K562 (cell line): ENCODE data around the gene PCSK2. TPM values are rescaled to one million over a fixed set of nuclear protein-coding genes. Genes with fewer than 3 reads are reported as not detected.

Experiments used
- ATAC-seq: fragments of 200-7000 bp; cut with Tn5 transposase; 3 replicates; pipeline ENCODE4 v1.9.1; 2020; ENCODE audit warnings: moderate library complexity
- BruUV-seq: library from RNA; stranded (reverse); fragments of 400-500 nt; replicated peaks from 2 replicates; lab custom pipeline; 2021; lab: Mats Ljungman, UMichigan
- CTCF ChIA-PET: fragments of 300-600 bp; formaldehyde crosslinking; extraction: SDS; loops from one replicate; lab custom pipeline; 2021; ENCODE audit warnings: low intra/inter-chr PET ratio; lab: Yijun Ruan, JAX
- POLR2A ChIA-PET: fragments of 300-600, 350-650 bp; sonication (Branson Sonifier 250); formaldehyde crosslinking; extraction: SDS; loops from one replicate; lab custom pipeline; 2021; ENCODE audit warnings: antibody characterized with exemption, inconsistent platforms; lab: Yijun Ruan, JAX
- DNase-seq, 4 experiments: peaks; one replicate each; pipeline versions ENCODE4 v3.0.0 to v3.0.0-alpha.2; 2011 to 2018; ENCODE audit warnings: low spot score in 3 of 4, mixed read lengths in 3 of 4; ENCODE audit errors: extremely low read depth in 1 of 4
- FAIRE-seq: peaks from 2 replicates; lab custom pipeline; 2011; peaks lifted over from hg19 to GRCh38; lab: Jason Lieb, UNC
- H2AFZ ChIP-seq: 2 replicates; pipeline ENCODE4 v1.6.0; 2011; ENCODE audit warnings: low read depth, low read length, control low read depth, inconsistent platforms
- H3K27ac ChIP-seq: fragments of 200-600 bp; 3 replicates; pipeline ENCODE4 v1.8.0; 2011; ENCODE audit warnings: low read depth, mild to moderate bottlenecking, control low read depth, inconsistent platforms, low read length, moderate library complexity, mixed read lengths; ENCODE audit errors: extremely low read depth
- H3K27me3 ChIP-seq, 2 experiments: fragments of 300-600 bp in 1 of 2; 2 replicates in 1 of 2; 3 replicates in 1 of 2; pipeline versions ENCODE4 v1.6.0 to v1.8.0; 2011; ENCODE audit warnings: inconsistent platforms in 2 of 2, low read length in 2 of 2, mild to moderate bottlenecking in 1 of 2, mixed read lengths in 1 of 2, moderate library complexity in 1 of 2; ENCODE audit not compliant: control insufficient read depth in 2 of 2, insufficient read depth in 2 of 2
- H3K36me3 ChIP-seq: fragments of 300-600 bp; 3 replicates; pipeline ENCODE4 v1.8.0; 2011; ENCODE audit warnings: mild to moderate bottlenecking, low read length, inconsistent platforms; ENCODE audit not compliant: control insufficient read depth, insufficient read depth
- H3K4me1 ChIP-seq, 2 experiments: fragments of 200-600 bp in 1 of 2; replicated peaks in 1 of 2; 2 replicates in 1 of 2; 3 replicates in 1 of 2; pipeline versions ENCODE4 v1.5.1 to v1.8.0; 2011; ENCODE audit warnings: inconsistent platforms in 2 of 2, low read length in 2 of 2, mild to moderate bottlenecking in 1 of 2, mixed read lengths in 1 of 2, moderate library complexity in 1 of 2; ENCODE audit not compliant: control insufficient read depth in 2 of 2, insufficient read depth in 2 of 2
- H3K4me2 ChIP-seq: 2 replicates; pipeline ENCODE4 v1.6.1; 2011; ENCODE audit warnings: low read length, control low read depth, inconsistent platforms, mixed read lengths; ENCODE audit not compliant: insufficient read depth
- H3K4me3 ChIP-seq: fragments of 200-600 bp; sonication (generic), shearing (Covaris generic); 2 replicates; pipeline ENCODE4 v1.5.1; 2016; ENCODE audit warnings: control low read depth, inconsistent platforms
- H3K79me2 ChIP-seq: fragments of 200-600 bp; 3 replicates; pipeline ENCODE4 v1.8.0; 2011; ENCODE audit warnings: low read length, inconsistent platforms; ENCODE audit not compliant: control insufficient read depth, insufficient read depth
- H3K9ac ChIP-seq, 2 experiments: 2 replicates each; pipeline versions ENCODE4 v1.6.0 to v1.6.1; 2011; ENCODE audit warnings: low read depth in 2 of 2, low read length in 2 of 2, control low read depth in 1 of 2, inconsistent platforms in 1 of 2, mild to moderate bottlenecking in 1 of 2, mixed read lengths in 1 of 2; ENCODE audit not compliant: insufficient read depth in 1 of 2
- H3K9me1 ChIP-seq: one replicate; pipeline ENCODE4 v1.6.0; 2011; ENCODE audit warnings: inconsistent platforms, mild to moderate bottlenecking, low read length, moderate library complexity; ENCODE audit not compliant: control insufficient read depth, insufficient read depth
- H3K9me3 ChIP-seq: replicated peaks from 2 replicates; pipeline ENCODE4 v1.5.1; 2011; ENCODE audit warnings: low read depth, low read length, inconsistent platforms; ENCODE audit not compliant: control insufficient read depth, insufficient read depth
- H4K20me1 ChIP-seq: replicated peaks from 2 replicates; pipeline ENCODE4 v1.6.1; 2011; ENCODE audit warnings: low read length, inconsistent platforms, mixed read lengths; ENCODE audit not compliant: control insufficient read depth, insufficient read depth
- ARNT ChIP-seq, 2 experiments: fragments of 450-650 bp; IDR thresholded peaks; 2 replicates each; pipeline ENCODE4 v1.6.1; 2016; ENCODE audit warnings: mild to moderate bottlenecking in 1 of 2
- CREBBP ChIP-seq: IDR thresholded peaks from one replicate; pipeline ENCODE4 v1.6.1; 2012; ENCODE audit warnings: low read depth, mild to moderate bottlenecking, control low read depth, inconsistent platforms, low read length
- MIER1 ChIP-seq: fragments of 450-650 bp; IDR thresholded peaks from 2 replicates; pipeline ENCODE4 v1.6.1; 2016; ENCODE audit warnings: antibody characterized with exemption, mild to moderate bottlenecking, low read depth
- NELFE ChIP-seq: IDR thresholded peaks from 2 replicates; pipeline ENCODE4 v1.6.1; 2011; ENCODE audit warnings: mild to moderate bottlenecking; ENCODE audit not compliant: insufficient read depth, insufficient read length
- TCF7L2 ChIP-seq: fragments of 150-350 bp; IDR thresholded peaks from 2 replicates; pipeline ENCODE4 v1.6.1; 2016; ENCODE audit warnings: low read depth, mild to moderate bottlenecking, low read length, moderate library complexity
- ZFP30 ChIP-seq: fragments of 250-450 bp; sonication (Bioruptor Pico); IDR thresholded peaks from 2 replicates; pipeline ENCODE4 v1.8.0; 2022; ENCODE audit warnings: moderate library complexity, mild to moderate bottlenecking, inconsistent platforms, borderline replicate concordance
- WGBS: fragments of 100-300 bp; shearing (Covaris generic); methylation state at CpG from one replicate; pipeline ENCODE4 v1.1.6; 2016; ENCODE audit warnings: low coverage, mixed read lengths; ENCODE audit not compliant: insufficient coverage; ENCODE audit errors: missing lambda C conversion rate; 5-methylcytosine and 5-hydroxymethylcytosine counted together
- in situ Hi-C: fragments of 300-500 bp; cut with MboI; formaldehyde crosslinking; loops from 4 replicates; pipeline ENCODE4 v1.15.0; 2018; ENCODE audit warnings: inconsistent platforms, mixed read lengths
- intact Hi-C: fragments of 100-400 bp; cut with micrococcal nuclease; formaldehyde crosslinking; loops from 2 replicates; pipeline ENCODE4 v1.14.2; 2022
- polyA plus RNA-seq, 8 experiments: library from polyadenylated mRNA; depleted of rRNA in 4 of 8; stranded (reverse) in 5 of 8; unstranded in 3 of 8; fragments of >200 nt; fragmentation: Nextera tagmentation in 2 of 8; fragmentation: Illumina TruSeq in 1 of 8; extraction: Ambion mirVana in 2 of 8; extraction: Trizol in 1 of 8; gene quantifications; 2 replicates each; pipeline versions ENCODE4 v1.2.1 to v1.2.3, GENCODE V29; 2011 to 2014; ENCODE audit warnings: inconsistent platforms in 1 of 8, missing spikeins in 1 of 8
- total RNA-seq, 7 experiments: library from RNA; depleted of rRNA in 6 of 7; stranded (reverse); fragments of >200 nt in 6 of 7; fragmentation: Illumina TruSeq in 2 of 7; extraction: Trizol in 2 of 7; gene quantifications; 2 replicates each; pipeline versions ENCODE4 v1.2.1 to v1.2.3, GENCODE V29; 2011 to 2021; ENCODE audit warnings: low replicate concordance in 1 of 7
- TF ChIP-seq, protein P1 (sequence below): fragments of 200-400 bp; formaldehyde crosslinking; IDR thresholded peaks from 2 replicates; pipeline ENCODE4 v1.6.1; 2017; ENCODE audit warnings: mild to moderate bottlenecking, low read depth, low read length, moderate library complexity
- TF ChIP-seq, protein P2 (sequence below): fragments of 250-450 bp; sonication (Bioruptor Pico); IDR thresholded peaks from 2 replicates; pipeline ENCODE4 v1.5.0; 2021
- TF ChIP-seq, protein P3 (sequence below): fragments of 250-450 bp; sonication (Bioruptor Pico); IDR thresholded peaks from 2 replicates; pipeline ENCODE4 v1.5.0; 2021
- TF ChIP-seq, protein P4 (sequence below): fragments of 250-450 bp; sonication (Bioruptor Pico); IDR thresholded peaks from 2 replicates; pipeline ENCODE4 v1.4.0; 2020

PCSK2 gene
- total and polyA plus RNA-seq, 9 of the 15 experiments (the other 6 are each of a cell fraction or from before 2014, with no cell fraction given), result 0.04 to 0.07 (median 0.05) TPM; not detected in 6

DNA sequence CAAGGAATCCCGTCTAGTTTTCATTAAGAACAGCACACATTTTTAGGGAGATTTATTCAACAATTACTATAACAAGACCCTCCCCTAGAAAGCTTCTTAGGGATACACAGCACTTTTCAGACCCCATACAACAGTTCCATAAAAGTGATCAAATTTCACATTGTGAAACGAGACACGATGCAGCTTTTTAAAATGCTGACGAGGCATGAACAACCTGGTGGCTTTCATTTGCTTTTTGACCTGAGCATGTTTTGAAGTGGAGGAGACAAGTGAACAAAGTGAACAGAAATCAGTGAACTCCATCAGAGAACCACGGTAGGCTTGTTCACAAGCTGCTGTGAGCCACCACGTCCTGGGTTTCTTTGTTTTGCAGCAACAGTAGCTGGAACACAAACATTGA, 112.2 kb downstream of the PCSK2 start (continued):
- TF ChIP-seq, protein P1, sequence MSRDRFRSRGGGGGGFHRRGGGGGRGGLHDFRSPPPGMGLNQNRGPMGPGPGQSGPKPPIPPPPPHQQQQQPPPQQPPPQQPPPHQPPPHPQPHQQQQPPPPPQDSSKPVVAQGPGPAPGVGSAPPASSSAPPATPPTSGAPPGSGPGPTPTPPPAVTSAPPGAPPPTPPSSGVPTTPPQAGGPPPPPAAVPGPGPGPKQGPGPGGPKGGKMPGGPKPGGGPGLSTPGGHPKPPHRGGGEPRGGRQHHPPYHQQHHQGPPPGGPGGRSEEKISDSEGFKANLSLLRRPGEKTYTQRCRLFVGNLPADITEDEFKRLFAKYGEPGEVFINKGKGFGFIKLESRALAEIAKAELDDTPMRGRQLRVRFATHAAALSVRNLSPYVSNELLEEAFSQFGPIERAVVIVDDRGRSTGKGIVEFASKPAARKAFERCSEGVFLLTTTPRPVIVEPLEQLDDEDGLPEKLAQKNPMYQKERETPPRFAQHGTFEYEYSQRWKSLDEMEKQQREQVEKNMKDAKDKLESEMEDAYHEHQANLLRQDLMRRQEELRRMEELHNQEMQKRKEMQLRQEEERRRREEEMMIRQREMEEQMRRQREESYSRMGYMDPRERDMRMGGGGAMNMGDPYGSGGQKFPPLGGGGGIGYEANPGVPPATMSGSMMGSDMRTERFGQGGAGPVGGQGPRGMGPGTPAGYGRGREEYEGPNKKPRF, result no peak

DNA sequence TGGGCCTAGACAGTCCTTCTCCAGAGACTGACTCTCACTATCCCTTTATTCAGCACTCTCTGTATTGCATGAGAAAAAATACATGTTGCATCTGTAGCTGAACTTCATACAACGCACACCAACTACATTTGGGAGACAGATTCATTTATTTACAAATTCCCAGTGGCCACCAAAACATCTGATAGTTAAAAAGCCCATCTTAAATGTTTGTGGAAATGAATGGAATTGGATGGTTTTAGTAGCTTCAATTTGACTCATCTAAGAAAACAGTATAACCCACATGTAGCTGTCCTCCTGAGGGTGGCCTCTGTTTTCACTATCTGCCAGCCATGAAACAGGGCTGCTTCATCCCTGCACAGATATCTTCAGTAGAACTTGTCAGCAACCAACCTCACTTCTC, 116.3 kb downstream of the PCSK2 start:
- TF ChIP-seq MIER1, result no peak
- TF ChIP-seq, protein P2, sequence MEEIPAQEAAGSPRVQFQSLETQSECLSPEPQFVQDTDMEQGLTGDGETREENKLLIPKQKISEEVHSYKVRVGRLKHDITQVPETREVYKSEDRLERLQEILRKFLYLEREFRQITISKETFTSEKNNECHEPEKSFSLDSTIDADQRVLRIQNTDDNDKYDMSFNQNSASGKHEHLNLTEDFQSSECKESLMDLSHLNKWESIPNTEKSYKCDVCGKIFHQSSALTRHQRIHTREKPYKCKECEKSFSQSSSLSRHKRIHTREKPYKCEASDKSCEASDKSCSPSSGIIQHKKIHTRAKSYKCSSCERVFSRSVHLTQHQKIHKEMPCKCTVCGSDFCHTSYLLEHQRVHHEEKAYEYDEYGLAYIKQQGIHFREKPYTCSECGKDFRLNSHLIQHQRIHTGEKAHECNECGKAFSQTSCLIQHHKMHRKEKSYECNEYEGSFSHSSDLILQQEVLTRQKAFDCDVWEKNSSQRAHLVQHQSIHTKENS (CRISPR knock-in tag), result no peak
- TF ChIP-seq ARNT (IDR thresholded peaks at IDR 0.05), result no peak
- no peak for TF ChIP-seq NELFE
- TF ChIP-seq ZFP30 (CRISPR knock-in tag), result no peak
- no peak for TF ChIP-seq TCF7L2
- TF ChIP-seq CREBBP, result no peak
- TF ChIP-seq, protein P3, sequence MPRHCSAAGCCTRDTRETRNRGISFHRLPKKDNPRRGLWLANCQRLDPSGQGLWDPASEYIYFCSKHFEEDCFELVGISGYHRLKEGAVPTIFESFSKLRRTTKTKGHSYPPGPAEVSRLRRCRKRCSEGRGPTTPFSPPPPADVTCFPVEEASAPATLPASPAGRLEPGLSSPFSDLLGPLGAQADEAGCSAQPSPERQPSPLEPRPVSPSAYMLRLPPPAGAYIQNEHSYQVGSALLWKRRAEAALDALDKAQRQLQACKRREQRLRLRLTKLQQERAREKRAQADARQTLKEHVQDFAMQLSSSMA, result no peak
- TF ChIP-seq, protein P4, sequence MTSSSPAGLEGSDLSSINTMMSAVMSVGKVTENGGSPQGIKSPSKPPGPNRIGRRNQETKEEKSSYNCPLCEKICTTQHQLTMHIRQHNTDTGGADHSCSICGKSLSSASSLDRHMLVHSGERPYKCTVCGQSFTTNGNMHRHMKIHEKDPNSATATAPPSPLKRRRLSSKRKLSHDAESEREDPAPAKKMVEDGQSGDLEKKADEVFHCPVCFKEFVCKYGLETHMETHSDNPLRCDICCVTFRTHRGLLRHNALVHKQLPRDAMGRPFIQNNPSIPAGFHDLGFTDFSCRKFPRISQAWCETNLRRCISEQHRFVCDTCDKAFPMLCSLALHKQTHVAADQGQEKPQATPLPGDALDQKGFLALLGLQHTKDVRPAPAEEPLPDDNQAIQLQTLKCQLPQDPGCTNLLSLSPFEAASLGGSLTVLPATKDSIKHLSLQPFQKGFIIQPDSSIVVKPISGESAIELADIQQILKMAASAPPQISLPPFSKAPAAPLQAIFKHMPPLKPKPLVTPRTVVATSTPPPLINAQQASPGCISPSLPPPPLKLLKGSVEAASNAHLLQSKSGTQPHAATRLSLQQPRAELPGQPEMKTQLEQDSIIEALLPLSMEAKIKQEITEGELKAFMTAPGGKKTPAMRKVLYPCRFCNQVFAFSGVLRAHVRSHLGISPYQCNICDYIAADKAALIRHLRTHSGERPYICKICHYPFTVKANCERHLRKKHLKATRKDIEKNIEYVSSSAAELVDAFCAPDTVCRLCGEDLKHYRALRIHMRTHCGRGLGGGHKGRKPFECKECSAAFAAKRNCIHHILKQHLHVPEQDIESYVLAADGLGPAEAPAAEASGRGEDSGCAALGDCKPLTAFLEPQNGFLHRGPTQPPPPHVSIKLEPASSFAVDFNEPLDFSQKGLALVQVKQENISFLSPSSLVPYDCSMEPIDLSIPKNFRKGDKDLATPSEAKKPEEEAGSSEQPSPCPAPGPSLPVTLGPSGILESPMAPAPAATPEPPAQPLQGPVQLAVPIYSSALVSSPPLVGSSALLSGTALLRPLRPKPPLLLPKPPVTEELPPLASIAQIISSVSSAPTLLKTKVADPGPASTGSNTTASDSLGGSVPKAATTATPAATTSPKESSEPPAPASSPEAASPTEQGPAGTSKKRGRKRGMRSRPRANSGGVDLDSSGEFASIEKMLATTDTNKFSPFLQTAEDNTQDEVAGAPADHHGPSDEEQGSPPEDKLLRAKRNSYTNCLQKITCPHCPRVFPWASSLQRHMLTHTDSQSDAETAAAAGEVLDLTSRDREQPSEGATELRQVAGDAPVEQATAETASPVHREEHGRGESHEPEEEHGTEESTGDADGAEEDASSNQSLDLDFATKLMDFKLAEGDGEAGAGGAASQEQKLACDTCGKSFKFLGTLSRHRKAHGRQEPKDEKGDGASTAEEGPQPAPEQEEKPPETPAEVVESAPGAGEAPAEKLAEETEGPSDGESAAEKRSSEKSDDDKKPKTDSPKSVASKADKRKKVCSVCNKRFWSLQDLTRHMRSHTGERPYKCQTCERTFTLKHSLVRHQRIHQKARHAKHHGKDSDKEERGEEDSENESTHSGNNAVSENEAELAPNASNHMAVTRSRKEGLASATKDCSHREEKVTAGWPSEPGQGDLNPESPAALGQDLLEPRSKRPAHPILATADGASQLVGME (CRISPR knock-in tag), result no peak
- 0% methylated on average over 1 of the region's 1 CpG for WGBS
- no peak overlapping the region for H3K9ac ChIP-seq
- ChIA-PET CTCF (no interaction called here), POLR2A (no interaction called here)
- no peaks in the 10 kb centered on the region for H3K79me2 ChIP-seq
- H3K9me1 ChIP-seq, result no peaks in the 10 kb centered on the region
- H3K4me3 ChIP-seq, result no peak overlapping the region
- intact Hi-C loops (no loop called here), in situ Hi-C loops (no loop called here)
- ATAC-seq, result no peak
- no peaks in the 10 kb centered on the region for H3K9me3 ChIP-seq
- no peaks in the 10 kb centered on the region for H4K20me1 ChIP-seq
- no peaks in the 10 kb centered on the region for H3K4me1 ChIP-seq
- H3K36me3 ChIP-seq, result no peaks in the 10 kb centered on the region
- no peak for DNase-seq
- no peaks in the 10 kb centered on the region for H3K27me3 ChIP-seq
- no peak for FAIRE-seq
- no peak overlapping the region for H3K4me2 ChIP-seq
- no peak overlapping the region for H3K27ac ChIP-seq
- BruUV-seq, result no TSS peak
- no peak overlapping the region for H2AFZ ChIP-seq
